ENCODE data around the gene IFIH1.

IFIH1 gene

DNA sequence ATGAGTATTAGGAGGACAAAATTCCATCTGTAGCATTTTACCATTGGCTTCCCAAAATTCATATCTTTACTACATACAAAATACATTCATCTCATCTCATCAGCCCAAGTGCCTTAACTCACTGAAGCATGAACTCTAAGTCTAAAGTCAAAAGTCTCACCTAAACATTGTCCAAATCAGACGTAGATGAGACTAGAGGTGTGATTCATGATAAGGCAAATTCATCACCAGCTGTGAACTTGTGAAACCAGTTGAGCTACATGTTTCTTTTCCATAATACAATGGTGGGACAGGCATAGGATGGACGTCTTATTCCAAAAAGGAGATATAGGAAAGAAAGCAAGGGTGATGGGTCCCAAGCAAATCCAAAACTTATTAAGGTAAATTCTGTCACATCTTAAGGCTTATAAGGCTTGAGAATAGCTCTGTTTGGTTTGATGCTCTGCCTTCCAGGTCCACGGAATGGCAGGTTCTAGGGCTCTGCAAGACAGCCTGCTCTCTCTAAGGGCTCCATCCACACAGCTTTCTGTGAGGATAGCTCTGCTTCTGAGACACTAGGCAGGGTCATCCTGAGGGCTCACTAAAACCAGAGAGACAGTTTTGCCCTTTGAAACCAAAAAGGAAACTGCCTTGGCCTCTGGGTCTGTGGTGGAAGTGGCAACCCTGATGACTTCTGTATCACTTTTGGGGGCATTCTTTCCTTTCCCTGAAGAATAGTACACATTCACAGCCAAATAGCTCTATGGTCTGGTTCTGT lies 9.6 kb downstream of the IFIH1 start:
- no peak overlapping the region for H3K27ac ChIP-seq
- TF ChIP-seq, protein P1, sequence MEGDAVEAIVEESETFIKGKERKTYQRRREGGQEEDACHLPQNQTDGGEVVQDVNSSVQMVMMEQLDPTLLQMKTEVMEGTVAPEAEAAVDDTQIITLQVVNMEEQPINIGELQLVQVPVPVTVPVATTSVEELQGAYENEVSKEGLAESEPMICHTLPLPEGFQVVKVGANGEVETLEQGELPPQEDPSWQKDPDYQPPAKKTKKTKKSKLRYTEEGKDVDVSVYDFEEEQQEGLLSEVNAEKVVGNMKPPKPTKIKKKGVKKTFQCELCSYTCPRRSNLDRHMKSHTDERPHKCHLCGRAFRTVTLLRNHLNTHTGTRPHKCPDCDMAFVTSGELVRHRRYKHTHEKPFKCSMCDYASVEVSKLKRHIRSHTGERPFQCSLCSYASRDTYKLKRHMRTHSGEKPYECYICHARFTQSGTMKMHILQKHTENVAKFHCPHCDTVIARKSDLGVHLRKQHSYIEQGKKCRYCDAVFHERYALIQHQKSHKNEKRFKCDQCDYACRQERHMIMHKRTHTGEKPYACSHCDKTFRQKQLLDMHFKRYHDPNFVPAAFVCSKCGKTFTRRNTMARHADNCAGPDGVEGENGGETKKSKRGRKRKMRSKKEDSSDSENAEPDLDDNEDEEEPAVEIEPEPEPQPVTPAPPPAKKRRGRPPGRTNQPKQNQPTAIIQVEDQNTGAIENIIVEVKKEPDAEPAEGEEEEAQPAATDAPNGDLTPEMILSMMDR (IDR thresholded peaks at IDR 0.05; ENCODE audit: low read depth, low read length) = no peak
- no peaks in the 10 kb centered on the region for H3K9me3 ChIP-seq (ENCODE audit: severe bottlenecking)
- no peaks in the 10 kb centered on the region for H3K36me3 ChIP-seq
- DNase-seq = no peak
- H3K4me3 ChIP-seq (ENCODE audit: low read depth, low read length) = no peak overlapping the region
- H3K27me3 ChIP-seq (ENCODE audit: insufficient read depth, low read depth, severe bottlenecking) = no peaks in the 10 kb centered on the region

DNA sequence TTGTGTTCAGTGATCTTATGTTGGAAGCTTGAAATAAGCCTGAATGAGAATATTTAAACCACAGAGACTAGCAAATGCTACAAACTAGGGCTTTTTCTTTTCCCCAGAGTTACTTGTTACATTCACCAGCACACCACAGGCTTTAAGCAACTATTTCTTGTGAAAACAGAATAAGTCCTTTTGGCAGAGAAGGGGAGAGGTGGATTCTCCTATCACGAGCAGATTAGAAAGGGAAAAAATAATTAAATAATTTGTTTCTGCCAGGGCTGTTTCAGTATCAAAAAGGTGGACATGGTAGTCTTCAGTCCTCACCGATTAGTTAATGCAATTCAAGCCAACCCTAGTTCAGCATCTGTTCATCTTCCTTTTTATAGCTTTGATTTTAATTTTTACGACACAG lies 12.6 kb downstream of the IFIH1 start:
- no peak for DNase-seq
- no peak overlapping the region for H3K4me3 ChIP-seq (ENCODE audit: low read depth, low read length)

DNA sequence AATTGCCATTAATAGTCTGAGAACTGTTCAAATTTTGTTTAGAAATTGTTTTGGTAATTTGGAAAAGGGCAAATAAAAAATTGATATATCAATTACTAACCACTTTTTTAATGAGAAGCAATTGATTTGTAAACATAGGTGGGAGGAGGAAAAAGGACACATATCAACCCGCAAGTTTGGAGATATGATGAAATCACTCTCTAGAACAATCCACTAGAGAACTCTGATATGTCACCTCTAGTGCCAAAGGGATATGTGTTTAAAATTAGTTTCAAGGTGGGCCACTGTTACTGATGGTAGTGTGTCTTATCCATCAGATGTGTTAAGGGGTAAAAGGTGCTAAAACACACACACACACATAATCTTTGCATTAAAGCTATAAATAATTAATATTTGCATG lies 16.6 kb downstream of the IFIH1 start:
- TF ChIP-seq, protein P1 (IDR thresholded peaks at IDR 0.05; ENCODE audit: low read depth, low read length) = no peak
- Histone ChIP-seq H3K27me3 (ENCODE audit: insufficient read depth, low read depth, severe bottlenecking) (no peaks in the 10 kb centered on the region), H3K36me3 (no peaks in the 10 kb centered on the region), H3K27ac (no peak overlapping the region), H3K9me3 (ENCODE audit: severe bottlenecking) (no peaks in the 10 kb centered on the region), H3K4me3 (ENCODE audit: low read depth, low read length) (no peak overlapping the region)
- DNase-seq = no peak

More for the DNA sequence above, 12.6 kb downstream of the IFIH1 start:
- no peaks in the 10 kb centered on the region for H3K9me3 ChIP-seq (ENCODE audit: severe bottlenecking)
- no peak overlapping the region for H3K27ac ChIP-seq
- H3K27me3 ChIP-seq (ENCODE audit: insufficient read depth, low read depth, severe bottlenecking) = no peaks in the 10 kb centered on the region
- no peaks in the 10 kb centered on the region for H3K36me3 ChIP-seq
- TF ChIP-seq, protein P1 (IDR thresholded peaks at IDR 0.05; ENCODE audit: low read depth, low read length) = no peak

DNA sequence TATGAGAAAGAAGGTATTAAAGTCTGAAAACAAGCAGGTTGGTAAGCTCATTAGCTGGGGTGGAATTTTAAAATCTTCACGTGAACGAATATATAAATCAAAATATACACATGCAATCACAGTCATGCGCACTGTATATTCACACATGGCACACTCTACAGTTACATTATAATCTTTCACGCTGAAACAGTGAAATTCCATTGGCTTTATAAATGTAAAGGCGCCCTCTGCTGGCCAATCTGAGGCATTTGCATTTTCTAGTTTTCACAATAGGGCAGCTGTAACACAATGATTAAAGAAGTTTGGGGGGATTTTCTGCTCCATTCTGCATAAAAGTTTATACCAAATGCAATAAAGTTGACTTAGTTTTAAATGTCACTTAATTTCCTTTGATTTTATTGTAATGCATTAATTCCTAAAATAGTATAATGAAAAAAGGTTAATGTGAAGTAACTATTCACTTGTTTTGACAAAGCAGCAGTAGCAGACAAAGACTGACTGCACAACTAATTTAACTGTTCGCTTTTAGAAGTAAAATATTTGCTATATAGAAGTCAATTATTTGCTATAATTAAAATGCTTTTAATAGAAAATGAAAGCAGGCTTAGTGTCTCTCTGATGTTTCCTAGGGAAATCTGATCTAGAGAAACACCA lies 17.2 kb downstream of the IFIH1 start:
- Histone ChIP-seq H3K36me3 (no peaks in the 10 kb centered on the region), H3K9me3 (ENCODE audit: severe bottlenecking) (no peaks in the 10 kb centered on the region), H3K27ac (no peak overlapping the region), H3K27me3 (ENCODE audit: insufficient read depth, low read depth, severe bottlenecking) (no peaks in the 10 kb centered on the region), H3K4me3 (ENCODE audit: low read depth, low read length) (peak overlapping the region; percentile 12)
- DNase-seq = peak; percentile 34
- TF ChIP-seq, protein P1 (IDR thresholded peaks at IDR 0.05; ENCODE audit: low read depth, low read length) = peak; percentile 45

DNA sequence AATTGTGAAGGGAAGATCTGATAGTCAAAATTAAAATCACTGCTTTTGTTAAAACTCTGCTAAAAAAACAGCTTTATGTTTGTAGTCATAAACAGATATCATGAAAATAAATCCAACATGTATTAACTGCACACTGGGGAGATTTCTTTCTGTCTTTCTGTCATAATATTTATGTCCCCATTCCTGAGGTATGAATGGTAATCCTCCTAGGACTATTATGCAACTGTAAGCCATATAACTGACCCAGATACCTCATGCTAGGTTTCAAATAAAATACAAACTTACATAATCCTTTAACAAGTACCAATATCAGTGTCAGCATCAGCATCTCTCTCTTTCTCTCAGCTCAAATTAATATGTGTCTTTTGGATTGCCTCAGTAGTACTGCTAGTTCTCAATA lies 18.2 kb downstream of the IFIH1 start:
- no peak overlapping the region for H3K27ac ChIP-seq
- TF ChIP-seq, protein P1 (IDR thresholded peaks at IDR 0.05; ENCODE audit: low read depth, low read length) = no peak
- H3K9me3 ChIP-seq (ENCODE audit: severe bottlenecking) = no peaks in the 10 kb centered on the region
- H3K27me3 ChIP-seq (ENCODE audit: insufficient read depth, low read depth, severe bottlenecking) = no peaks in the 10 kb centered on the region
- no peak overlapping the region for H3K4me3 ChIP-seq (ENCODE audit: low read depth, low read length)
- no peaks in the 10 kb centered on the region for H3K36me3 ChIP-seq
- DNase-seq = no peak

Data from WERI-Rb-1 (cell line).